Measurements from ENCODE around the gene CHTOP.
"Not testable (repeated sequence)": the region's sequence is repeated elsewhere in the genome, so short reads cannot be mapped to it uniquely, and the experiment has no call there.

CHTOP gene

DNA sequence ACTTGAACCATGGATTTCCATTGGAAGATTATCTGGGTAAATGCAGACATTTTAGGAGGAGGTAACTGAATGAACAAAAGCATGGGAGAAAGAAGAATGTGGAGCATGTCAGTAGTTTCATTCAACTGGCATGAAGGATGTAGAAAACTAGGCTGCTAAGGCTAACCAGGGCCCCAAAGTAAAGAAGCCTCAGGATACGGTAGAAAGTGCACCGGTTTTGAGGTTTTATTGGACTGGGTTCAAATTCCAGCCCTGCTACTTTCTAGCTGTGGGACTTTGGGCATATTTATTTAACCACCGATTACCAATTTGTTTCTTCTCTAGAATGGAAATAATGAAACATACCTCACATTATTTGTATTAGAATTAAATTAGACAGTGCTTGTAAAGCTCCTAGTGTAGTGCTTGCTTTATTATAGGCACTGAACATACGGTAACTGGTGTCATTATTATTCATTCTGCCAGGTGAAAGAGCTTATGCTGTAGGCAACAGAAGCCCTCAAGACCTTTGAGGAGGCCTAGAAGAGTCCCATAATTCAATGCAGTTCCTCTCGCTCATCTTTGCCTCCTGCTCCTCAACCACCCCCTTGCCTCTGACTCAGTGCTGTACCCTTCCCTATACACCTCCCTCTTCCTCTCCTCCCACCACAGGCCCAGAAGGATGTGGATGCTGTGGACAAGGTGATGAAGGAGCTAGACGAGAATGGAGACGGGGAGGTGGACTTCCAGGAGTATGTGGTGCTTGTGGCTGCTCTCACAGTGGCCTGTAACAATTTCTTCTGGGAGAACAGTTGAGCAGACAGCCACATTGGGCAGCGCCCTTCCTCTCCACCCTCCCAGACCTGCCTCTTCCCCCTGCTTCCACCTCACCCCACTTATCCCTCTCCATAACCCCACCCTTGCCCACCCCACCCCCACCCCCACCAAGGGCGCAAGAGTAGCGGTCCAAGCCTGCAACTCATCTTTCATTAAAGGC lies 2.5 kb upstream of the CHTOP start:
- DNase-seq (ENCODE audit: low spot score) (no peak), FAIRE-seq (no peak)

DNA sequence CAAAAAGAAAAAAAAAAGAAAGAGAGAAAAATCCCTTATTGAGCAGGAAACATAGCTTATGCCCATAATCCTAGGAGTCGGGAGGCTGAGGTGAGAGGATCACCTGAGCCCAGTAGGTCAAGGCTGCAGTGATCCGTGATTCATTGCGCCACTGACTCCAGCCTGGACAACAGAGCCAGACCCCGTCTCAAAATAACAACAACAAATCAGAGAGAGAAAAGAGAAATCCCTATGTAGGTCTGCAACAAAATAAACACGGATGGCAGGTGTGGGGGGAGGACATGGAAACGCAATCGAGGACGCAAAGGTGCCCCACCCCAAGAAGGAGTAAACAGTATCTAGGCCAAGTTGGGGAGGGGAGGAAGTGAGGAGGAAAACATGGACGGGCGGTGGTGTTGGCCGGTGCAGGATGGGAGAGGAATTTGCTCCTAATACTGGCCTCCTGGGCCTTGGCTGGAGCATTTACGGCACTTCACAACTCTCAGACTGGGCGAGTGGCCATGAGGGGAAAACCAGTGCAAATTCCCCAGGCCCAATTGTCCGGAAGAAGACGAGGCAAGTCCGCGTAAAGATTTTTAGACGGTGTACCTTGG lies 609 bp upstream of the CHTOP start:
- FAIRE-seq: no peak
- DNase-seq (ENCODE audit: low spot score): no peak

DNA sequence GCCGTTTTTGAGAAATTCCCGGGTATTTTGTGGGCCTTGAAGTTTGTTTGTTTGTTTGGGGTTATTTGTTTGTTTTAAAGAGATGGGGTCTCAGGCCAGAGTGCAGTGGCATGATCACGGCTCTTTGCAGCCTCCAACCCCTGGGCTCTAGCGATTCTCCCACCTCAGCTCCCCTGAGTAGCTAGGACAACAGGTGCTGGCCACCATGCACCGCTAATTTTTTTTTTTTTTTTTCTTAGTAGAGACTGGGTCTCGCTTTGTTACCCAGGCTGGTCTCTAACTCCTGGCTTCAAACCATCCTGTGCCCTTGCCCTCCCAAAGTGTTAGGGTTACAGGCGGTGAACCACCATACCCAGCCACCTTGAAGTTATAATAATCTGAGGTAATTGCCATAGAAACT lies 2.0 kb downstream of the CHTOP start:
- FAIRE-seq: no peak
- no peak for DNase-seq (ENCODE audit: low spot score)

DNA sequence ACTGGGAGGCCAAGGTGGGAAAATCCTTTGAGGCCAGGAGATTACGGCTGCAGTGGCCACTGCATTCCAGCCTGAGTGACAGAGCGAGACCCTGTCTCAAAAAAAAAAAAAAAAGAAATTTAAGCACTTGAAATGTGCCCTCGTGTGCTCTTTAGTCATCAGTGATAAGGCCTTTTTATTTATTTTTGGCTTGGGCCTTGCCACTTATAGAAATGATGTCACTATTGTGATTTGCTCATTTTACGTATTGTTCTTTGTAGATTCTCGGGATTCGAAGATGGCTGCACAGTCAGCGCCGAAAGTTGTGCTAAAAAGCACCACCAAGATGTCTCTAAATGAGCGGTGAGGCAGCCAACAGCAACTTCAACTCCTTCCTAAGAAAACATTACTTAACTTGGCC lies 2.4 kb downstream of the CHTOP start:
- FAIRE-seq (no peak), DNase-seq (ENCODE audit: low spot score) (no peak)

DNA sequence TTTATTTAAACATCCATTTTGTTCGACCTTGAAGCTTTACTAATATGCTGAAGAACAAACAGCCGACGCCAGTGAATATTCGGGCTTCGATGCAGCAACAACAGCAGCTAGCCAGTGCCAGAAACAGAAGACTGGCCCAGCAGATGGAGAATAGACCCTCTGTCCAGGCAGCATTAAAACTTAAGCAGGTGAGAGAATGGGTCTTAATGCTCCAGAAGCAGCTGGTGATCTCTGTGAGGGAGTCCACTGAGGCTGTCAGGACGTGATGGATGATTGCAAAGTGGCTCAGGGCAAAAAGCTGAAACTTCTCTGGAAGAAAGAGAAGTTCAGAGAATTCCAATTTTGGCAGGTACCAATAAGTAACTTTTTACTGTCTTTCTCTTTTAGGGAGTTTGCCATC lies 4.4 kb downstream of the CHTOP start:
- FAIRE-seq (no peak), DNase-seq (ENCODE audit: low spot score) (no peak)

DNA sequence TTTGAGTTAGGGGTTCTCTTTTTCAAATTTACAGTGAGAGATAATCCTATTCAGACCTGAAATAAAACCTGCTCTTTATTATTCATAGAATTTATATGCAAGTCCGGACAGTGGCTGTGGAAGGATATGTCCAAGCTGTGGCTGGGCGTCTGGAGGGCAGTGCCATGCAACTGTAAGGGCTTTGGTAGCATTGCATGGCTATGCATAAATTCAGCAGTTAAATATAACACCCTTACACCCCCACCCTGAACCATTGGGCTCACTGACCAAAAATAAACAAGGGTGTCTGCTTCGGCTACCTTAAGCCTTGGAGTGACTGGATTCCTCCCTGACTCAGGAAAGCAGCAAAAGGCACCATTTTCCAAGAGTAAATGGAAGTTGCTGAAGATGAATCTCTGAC lies 5.4 kb downstream of the CHTOP start:
- FAIRE-seq (no peak), DNase-seq (ENCODE audit: low spot score) (no peak)

DNA sequence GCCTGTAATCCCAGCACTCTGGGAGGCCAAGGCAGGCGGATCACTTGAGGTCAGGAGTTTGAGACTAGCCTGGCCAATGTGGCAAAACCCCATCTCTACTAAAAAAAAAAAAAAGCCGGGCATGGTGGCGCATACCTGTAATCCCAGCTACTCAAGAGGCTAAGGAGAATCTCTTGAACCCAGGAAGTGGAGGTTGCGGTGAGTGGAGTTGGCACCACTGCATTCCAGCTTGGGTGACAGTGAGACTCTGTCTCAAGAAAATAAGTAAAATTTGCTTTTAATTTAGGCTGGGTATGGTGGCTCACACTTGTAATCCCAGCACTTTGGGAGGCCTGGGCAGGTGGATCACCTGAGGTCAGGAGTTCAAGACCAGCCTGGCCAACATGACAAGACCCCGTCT lies 6.3 kb downstream of the CHTOP start:
- FAIRE-seq; DNase-seq (ENCODE audit: low spot score): not testable (repeated sequence)

DNA sequence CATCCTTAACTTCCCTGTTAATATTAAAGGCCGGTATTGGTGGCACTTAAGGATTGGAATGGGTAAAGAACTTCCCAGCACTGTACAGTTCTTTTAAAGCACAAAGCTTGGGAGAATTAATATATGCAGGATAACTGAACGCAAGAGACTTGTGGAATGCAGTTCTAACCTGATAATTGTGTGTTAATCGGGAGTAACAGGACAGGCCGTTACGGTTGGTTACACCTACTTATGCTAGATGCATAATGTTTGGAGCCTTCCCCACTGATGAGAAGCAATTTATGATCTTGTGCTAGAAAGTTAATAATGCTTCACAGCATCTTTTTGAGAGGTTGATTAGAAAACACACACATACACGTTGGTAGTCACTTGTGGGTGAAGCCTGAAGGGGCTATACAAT lies 7.0 kb downstream of the CHTOP start:
- no peak for FAIRE-seq
- no peak for DNase-seq (ENCODE audit: low spot score)

DNA sequence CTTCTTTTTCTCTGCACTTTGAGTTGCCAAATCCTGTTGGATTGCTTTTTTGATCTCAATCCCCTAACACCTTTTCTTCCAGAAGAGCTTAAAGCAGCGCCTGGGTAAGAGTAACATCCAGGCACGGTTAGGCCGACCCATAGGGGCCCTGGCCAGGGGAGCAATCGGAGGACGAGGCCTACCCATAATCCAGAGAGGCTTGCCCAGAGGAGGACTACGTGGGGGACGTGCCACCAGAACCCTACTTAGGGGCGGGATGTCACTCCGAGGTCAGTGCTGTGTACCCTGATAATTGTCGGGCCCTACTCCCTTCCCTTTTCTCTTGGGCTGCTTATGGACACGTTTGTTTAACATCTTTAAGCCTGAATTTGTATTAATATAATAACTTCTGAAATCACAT lies 8.3 kb downstream of the CHTOP start:
- FAIRE-seq: no peak
- DNase-seq (ENCODE audit: low spot score): no peak

DNA sequence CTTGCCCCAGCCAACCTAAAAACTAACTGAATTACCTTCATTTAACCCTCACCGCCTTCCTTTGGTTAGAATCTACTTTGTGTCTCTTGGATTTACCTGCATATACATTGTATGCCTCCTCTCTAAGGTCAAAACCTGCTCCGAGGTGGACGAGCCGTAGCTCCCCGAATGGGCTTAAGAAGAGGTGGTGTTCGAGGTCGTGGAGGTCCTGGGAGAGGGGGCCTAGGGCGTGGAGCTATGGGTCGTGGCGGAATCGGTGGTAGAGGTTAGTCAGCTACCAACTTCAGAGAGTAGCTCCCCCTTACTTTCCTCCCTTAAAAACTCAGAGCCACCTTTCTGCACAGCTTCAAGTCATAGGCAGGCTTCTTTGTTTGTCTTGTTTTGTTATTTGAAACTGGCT lies 9.2 kb downstream of the CHTOP start:
- DNase-seq (ENCODE audit: low spot score) (no peak), FAIRE-seq (no peak)

DNA sequence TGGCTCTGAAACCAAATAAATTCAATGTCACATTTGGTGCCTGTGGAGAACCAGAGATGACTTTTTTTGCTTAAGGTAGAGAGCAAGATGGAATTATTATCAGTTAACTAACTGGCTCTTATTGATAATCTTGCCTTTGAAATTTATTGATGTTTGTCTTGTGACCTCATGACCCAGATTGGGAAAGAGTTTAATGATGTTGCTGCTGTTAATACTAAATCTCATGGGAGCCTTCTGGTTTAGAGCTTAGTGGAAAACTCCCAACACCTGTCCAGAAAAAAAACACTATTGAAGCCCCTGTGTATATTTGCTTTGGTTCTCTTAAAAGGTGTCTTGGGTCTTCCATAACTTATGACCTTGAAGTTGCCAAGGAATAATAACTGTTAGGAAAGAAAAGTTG lies 9.9 kb downstream of the CHTOP start:
- no peak for DNase-seq (ENCODE audit: low spot score)
- no peak for FAIRE-seq

DNA sequence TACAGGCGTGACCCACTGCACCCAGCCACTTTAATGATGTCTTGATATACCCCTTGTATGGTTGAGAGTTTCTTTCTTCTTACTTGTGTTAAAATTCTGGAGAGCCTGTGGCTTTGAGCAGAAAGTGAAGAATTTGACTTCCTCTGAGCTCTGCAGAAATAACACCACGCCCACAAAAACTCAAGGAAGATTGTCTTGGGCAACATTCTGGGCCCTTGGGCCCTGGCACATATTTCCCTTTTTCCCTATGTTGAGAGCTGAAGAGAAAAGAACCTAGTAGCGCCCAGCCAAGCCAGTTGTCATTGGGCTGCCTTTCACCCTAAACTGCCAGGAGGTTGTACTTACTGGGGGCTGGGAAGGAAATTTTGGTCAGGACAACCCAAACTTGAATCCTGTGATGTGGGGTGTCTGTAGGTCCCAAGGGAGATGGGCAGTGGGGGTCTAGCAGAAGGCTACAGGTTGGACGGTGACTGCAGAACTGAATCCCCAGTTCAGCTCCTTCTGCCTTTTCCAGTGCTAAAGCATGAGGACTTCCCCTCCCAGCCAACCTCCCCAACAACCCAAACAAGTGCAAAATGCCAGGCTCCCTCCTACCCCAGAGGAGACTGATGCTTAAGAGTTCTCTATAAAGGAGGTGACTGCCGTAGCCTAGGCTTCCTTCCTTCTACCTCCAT lies 12.9 kb downstream of the CHTOP start:
- DNase-seq (ENCODE audit: low spot score) (no peak), FAIRE-seq (no peak)

DNA sequence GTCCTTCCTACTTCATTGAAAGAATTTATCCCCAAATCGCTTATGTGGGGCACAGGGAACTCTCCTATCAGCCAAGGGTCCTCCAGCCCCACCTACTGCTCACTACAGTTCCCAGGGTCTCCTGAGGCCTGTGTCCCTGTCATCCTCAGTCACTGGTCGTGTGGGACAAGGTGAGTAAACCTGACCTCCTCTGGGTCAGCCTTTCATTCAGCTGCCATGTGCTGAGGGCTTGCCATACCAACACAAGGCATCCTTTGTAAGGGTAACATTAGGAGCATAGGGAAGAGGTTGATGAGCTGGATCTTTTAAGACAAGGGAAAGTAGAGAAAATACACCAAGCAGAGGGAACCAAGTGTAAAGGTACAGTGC lies 13.5 kb downstream of the CHTOP start:
- FAIRE-seq (no peak), DNase-seq (ENCODE audit: low spot score) (no peak)

DNA sequence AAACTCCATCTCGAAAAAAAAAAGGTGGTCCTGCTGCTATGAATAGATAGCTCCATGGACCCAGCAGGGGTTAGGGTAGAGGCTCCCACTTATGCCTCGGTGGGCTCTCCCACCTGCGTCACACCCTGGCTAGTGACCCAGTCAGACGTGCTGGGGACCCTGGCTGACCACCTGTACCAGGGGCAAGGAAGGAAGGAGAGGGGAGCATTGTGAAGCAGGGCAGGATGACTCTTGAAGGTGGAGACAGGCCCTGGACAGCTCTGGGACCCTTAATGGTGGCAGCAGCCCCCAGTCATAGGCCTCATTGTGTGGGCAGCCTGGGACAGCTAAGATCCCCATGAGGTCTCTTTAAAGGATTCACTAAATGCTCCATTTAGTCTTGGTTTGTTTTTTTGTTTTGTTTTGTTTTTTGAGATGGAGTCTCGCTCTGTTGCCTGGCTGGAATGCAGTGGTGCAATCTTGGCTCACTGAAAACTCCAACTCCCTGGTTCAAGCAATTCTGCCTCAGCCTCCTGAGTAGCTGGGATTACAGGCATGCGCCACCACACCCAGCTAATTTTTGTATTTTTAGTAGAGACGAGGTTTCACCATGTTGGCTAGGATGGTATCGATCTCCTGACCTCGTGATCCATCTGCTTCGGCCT lies 14.3 kb downstream of the CHTOP start:
- no peak for DNase-seq (ENCODE audit: low spot score)
- no peak for FAIRE-seq

DNA sequence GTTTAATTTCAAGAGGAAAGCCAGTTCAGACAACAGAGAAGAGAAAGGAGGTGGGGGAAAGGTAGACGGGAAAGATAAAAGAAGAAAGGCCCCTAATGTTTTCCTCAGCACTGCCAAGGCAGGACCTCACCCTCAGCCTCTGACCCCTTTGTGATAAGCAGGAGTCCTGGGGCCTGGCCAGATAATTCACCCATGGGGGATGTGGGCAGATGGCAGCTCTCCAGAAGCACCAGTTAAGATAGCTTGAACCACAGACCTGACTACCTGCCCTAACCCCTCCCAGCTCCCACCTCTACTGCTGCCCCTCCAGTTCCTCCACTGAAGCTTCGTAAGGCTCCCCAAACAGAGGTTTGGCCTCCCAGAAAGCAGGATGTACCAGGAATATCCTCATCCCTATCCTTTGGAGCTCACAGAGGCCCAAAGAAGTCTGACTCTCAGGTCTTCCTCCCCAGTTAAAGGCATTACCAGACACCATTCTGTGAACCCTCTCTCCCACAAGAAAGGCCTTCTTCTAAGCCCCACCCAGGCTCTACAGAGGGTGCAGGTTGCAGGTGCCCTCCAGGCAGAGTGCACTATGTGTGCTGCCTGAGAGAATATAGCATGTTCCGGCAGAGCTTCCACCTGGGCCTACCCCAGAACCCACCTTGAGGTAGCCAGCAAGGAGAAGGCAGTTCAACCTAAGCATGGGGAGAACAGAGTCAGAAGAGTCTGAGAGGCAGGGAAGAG lies 15.4 kb downstream of the CHTOP start:
- DNase-seq (ENCODE audit: low spot score) (no peak), FAIRE-seq (no peak)

DNA sequence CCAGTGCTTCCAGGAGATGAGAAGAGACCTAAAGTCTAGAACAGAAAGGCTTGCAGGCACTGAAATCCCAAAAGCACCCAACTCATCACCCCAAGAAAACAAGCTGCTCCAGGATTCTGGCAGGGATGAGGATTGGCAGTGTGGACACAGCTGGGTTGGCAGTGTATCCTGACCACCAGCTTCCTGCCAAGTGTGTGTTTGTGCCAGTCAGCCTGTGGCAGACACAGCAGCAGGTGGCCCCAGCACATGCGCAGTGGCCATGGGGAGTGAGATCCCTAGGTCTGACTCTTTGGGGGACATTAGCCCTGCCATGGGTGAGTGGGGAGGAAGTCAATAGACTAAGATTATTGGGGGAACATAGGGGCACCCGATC lies 16.0 kb downstream of the CHTOP start:
- DNase-seq (ENCODE audit: low spot score) (no peak), FAIRE-seq (no peak)

DNA sequence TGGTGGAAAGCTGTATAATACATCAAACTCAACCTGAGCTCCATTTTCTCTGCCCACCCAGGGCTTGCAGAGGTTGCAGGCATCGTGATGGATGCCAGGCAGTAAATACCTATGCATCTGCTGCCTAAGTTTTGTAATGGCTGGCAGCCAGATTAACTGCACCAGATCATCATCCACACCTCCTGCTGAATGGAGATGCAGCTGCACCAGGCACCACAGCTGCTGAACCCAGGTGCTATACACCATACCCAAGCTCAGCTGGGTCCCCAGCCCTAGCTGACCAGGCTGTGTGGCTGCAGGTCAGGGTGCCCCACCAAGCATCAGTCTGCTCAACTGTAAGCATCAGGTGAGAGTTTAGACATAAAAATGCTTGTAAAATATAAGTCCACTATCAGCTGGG lies 17.9 kb downstream of the CHTOP start:
- DNase-seq (ENCODE audit: low spot score) (no peak), FAIRE-seq (no peak)

DNA sequence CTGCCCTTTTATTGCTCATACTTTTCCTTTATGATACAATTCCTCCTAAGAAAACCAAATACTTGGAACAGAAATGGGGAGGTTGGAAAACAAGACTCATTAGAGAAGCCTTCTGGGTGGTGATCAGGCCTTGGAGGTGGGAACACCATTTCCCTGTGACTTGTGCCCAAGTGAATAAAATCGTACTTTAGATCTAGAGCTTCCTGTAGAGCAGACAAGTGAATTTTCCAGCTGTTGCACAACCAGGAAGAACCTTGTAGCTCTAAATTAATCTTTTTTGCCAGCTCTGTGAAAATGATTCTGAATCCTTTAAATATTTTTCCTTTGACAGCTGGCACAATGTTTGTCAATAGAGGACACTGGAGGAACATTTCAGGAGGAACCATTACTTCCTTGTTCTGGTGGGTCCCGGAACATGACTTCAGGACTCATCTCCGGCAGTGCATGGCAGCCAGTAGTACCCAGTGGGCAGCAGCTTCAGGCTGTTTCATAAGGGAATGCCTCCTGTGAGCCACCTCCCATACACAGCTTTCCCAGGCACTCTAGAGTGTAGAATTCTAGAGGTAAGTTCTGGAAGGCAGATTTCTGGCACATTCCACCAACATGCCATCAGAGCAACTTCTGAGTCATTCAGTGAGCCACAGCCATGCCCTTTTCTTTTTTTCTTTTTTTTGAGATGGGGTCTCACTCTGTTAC lies 19.1 kb downstream of the CHTOP start:
- FAIRE-seq (no peak), DNase-seq (ENCODE audit: low spot score) (no peak)

DNA sequence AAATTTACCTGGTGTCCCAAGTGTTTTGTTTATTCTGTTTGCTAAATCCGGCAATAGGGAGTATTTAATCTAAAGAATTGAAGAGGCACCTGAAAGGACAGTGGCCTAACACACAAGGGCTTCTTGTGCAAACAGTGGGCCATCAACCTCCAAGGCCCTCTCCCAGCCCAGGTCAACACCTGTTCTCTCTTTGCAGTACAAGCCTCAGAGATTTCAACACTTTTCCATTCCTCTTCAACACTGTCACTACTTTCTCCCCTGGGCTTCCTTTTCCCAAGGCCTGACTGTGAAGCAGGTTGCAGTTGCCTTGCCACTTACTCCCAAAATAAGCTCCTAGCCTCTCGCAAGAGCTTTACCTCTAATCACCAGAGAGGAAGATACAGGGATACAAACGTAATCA lies 21.5 kb downstream of the CHTOP start:
- no peak for FAIRE-seq
- no peak for DNase-seq (ENCODE audit: low spot score)

DNA sequence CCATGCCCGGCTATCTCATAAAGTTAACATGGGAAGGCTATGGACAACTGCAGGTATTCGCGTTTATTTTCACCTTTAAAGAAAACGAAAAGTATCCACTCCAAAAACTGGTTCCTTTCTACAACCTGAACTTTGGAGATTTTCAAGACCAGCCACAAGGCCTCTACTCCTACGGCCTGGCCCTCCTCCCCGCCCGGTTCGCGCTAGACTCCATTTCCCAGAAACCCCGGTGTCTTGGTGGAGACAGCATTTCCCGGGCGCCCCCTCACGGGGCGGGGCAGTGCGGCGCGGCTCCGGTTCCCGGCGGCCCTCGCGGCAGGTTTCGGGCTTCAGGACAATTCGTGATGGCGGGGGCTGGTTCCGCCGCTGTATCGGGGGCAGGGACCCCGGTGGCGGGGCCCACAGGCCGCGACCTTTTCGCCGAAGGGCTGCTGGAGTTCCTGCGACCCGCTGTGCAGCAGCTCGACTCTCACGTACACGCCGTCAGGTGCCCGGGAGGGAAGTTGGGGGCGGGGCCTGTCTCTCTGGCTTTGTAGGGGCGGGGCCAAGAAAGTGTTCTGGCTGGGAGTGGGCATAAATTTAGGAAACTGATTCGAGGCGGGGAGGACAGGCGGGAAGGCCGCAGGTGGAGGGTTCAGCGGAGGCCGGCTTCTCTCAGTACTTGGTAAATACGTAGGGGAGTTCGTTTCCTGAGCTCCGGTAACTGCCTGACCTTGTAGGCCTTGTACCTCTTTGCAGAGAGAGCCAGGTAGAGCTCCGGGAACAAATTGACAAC lies 24.7 kb downstream of the CHTOP start, which contains the start of gene SNAPIN:
Gene SNAPIN (plus strand): TSS at position 304 of the 775 bp plus-strand sequence. CDS start 41 bp downstream, at position 345.
- DNase-seq (ENCODE audit: low spot score) (peak; percentile 94), FAIRE-seq (no peak)
